Epidermal melanocyte (primary cell): ENCODE data around the gene ZNF343.
A peak's percentile ranks its signal among the peaks of the same experiment; 100 is the strongest.
"Not testable (repeated sequence)": the region's sequence is repeated elsewhere in the genome, so short reads cannot be mapped to it uniquely, and the experiment has no call there.

Source experiments
- DNase-seq: peaks from one replicate; pipeline ENCODE4 v3.0.0; 2011; ENCODE audit warnings: low spot score; ENCODE audit not compliant: insufficient read length

ZNF343 gene

GRCh38 chr20:2508631-2509467 lies at the start of gene ZNF343:
ZNF343 (minus strand) TSS chr20:2508915; CDS start chr20:2493895, 15,020 bp downstream.
- peak; percentile 93 for DNase-seq

- no peak for DNase-seq
These were observed 49.3 kb upstream of the ZNF343 start for GRCh38 chr20:2557873-2558580.

GRCh38 chr20:2545594-2545993 lies 36.9 kb upstream of the ZNF343 start:
- no peak for DNase-seq

GRCh38 chr20:2544211-2544610 lies 35.5 kb upstream of the ZNF343 start:
- DNase-seq: no peak

GRCh38 chr20:2542361-2542760 lies 33.6 kb upstream of the ZNF343 start:
- DNase-seq: no peak

GRCh38 chr20:2541940-2542339 lies 33.2 kb upstream of the ZNF343 start:
- DNase-seq: no peak

- peak; percentile 63 for DNase-seq
These were observed 30.4 kb upstream of the ZNF343 start for GRCh38 chr20:2538931-2539720.

GRCh38 chr20:2538356-2538755 lies 29.6 kb upstream of the ZNF343 start:
- no peak for DNase-seq

- no peak for DNase-seq
These were observed 28.4 kb upstream of the ZNF343 start for GRCh38 chr20:2537101-2537500.

DNA sequence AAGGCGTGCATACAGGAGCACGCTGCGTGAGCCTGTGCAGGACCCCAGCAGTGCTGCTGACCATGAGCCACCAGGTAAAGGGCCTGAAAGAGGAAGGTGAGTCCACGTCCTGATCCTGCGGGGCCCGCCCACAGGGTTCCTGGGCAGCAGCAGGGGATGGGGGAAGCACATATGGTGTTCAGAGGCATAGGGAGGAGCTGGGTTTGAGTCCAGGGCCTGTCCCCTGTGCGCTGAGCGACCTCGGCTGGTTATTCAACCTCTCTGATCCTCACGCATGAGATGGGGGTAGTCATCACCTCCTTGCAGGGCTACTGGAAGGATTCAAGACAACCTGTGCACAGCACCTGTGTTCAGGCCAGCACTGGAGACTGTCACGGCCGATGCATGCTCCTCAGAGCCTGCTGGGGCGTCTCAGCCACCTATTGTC lies 27.9 kb upstream of the ZNF343 start, which contains the start of gene TMC2:
Gene TMC2 (plus strand): TSS at position 14 of the 427 bp plus-strand sequence. CDS start 49 bp downstream, at position 63.
- DNase-seq: no peak

- DNase-seq: no peak
These were observed 27.2 kb upstream of the ZNF343 start for GRCh38 chr20:2535711-2536559.

- no peak for DNase-seq
These were observed 24.4 kb upstream of the ZNF343 start for GRCh38 chr20:2533118-2533517.

DNA sequence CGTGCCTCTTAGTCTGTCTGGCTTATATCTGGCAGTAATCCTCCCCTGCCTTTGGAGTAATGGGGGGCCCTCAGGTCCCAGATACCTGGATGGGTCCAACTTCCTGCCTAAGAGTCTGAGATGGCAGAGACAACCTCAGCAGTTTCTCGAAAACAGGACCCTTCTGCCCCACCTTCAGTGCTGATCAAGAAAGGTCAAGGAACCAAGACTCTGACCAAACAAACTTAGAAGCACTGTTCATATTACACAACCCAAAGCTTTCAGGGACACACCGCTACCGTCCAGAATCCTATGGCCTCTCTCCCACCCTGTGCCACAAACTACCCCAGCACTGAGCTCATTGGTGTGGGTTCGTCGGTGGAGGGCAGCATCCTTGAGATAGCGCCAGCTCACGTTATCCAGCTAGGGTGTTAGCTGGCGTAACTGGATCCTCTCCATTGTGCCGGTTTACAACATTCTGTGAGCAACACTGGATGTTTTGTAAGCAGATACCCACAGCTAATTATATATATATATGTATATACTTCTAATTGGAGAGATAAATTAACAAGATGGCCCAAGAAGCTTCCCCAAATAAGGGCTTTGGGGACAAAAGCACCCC lies 20.1 kb upstream of the ZNF343 start:
- no peak for DNase-seq

GRCh38 chr20:2527762-2528161 lies 19.0 kb upstream of the ZNF343 start:
- DNase-seq: no peak

DNA sequence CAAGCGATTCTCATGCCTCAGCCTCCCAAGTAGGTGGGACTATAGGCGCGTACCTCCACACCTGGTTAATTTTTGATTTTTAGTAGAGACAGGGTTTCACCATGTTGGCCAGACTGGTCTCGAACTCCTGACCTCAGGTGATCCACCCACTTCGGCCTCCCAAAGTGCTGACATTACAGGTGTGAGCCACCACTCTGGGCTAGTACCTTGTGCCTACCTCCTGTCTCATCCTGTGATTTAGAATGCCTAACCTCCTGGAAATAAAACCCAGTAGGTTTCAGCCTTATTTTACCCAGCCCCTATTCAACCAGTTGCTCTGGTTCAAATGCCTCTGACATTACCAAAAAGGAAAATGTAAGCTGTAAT lies 17.5 kb upstream of the ZNF343 start:
- not testable (repeated sequence) for DNase-seq

DNA sequence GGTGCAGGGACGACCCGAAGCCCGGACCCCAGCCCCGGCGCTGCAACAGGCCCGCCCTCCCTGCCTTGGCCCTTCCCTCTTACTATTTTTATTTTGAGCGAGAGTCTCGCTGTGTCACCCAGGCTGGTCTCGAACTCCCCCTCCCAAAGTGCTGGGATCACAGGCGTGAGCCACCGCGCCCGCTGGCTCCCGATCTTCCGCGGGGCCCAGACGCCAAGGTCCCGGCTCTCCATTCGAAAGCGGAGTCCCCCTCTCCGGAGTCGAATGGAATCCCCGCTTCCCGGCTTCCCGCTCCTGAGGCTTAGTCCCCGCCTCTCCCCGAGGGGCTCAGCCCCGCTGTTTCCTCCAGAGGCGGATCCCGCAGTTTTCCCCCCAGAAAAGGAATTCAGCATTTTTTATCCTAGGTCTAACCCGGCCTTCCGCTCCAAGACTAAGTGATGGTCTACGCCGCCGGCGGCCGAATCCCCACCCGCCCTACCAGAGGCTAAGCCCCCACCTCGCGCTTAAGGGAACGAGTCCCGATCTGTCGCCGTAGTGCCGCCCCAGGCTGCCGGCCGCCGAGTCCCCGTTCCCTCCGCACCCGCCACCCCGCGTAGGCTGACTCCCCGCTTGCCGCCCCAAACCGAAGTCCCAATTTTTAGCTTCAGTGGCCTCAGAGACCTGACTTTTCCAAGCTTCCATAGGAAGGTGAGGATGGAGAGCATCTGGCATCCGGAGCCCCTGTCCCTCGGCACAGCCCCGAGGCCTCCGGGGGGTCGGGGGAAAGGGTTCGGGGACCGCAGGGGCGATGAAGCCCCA lies 16.2 kb upstream of the ZNF343 start:
- peak; percentile 69 for DNase-seq

GRCh38 chr20:2523919-2524708 lies 15.4 kb upstream of the ZNF343 start:
- peak; percentile 64 for DNase-seq

DNA sequence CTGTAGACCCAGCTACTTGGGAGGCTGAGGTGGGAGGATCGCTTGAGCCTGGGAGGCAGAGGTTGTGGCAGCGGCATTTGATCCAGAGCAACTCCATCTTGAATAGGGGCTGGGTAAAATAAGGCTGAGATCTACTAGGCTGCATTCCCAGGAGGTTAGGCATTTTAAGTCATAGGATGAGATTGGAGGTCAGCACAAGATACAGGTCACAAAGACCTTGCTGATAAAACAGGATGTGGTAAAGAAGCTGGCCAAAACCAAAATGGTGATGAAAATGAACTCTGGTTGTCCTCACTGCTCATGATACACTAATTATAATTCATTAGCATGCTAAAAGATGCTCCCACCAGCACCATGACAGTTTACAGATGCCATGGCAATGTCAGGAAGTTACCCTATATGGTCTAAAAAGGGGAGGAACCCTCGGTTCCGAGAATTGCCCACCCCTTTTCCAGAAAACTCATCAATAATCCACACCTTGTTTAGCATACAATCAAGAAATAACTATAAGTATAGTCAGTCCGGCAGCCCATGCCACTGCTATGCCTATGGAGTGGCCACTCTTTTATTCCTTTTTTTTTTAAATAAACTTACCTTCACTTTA lies 14.2 kb upstream of the ZNF343 start:
- DNase-seq: not testable (repeated sequence)
